Stimulated activated CD8-positive, alpha-beta memory T cell treated with anti-CD3 and anti-CD28 coated beads, Interleukin-12 subunit alpha, Interleukin-12 subunit beta, amount 100 ng/mL, for 24 hours (primary cell): ENCODE measurements around the gene ADA.
"Not testable (repeated sequence)": the region's sequence is repeated elsewhere in the genome, so short reads cannot be mapped to it uniquely, and the experiment has no call there.

Experiments used
- DNase-seq: peaks from one replicate; pipeline ENCODE4 v3.0.0-alpha.2; 2020; ENCODE audit errors: extremely low read depth

The ADA gene

GRCh38 chr20:44678990-44679611 lies 27.6 kb upstream of the ADA start:
- DNase-seq, result no peak

- no peak for DNase-seq
These were observed 26.7 kb upstream of the ADA start for GRCh38 chr20:44678242-44678641.

GRCh38 chr20:44672318-44672902 lies 20.9 kb upstream of the ADA start:
- DNase-seq, result not testable (repeated sequence)

- not testable (repeated sequence) for DNase-seq
These were observed 20.0 kb upstream of the ADA start for GRCh38 chr20:44671541-44671940.

GRCh38 chr20:44670851-44671250 lies 19.4 kb upstream of the ADA start:
- DNase-seq, result not testable (repeated sequence)

- DNase-seq, result no peak
These were observed 14.6 kb upstream of the ADA start for GRCh38 chr20:44666066-44666465.

GRCh38 chr20:44664131-44664530 lies 12.6 kb upstream of the ADA start:
- no peak for DNase-seq

- DNase-seq, result no peak
These were observed 10.8 kb upstream of the ADA start for GRCh38 chr20:44662261-44662660.

GRCh38 chr20:44660581-44660980 lies 9.1 kb upstream of the ADA start:
- no peak for DNase-seq

GRCh38 chr20:44659931-44660330 lies 8.4 kb upstream of the ADA start:
- no peak for DNase-seq

- no peak for DNase-seq
These were observed 7.3 kb upstream of the ADA start for GRCh38 chr20:44658810-44659209.

- DNase-seq, result no peak
These were observed 6.4 kb upstream of the ADA start for GRCh38 chr20:44657875-44658274.

GRCh38 chr20:44656448-44656847 lies 4.9 kb upstream of the ADA start:
- no peak for DNase-seq

GRCh38 chr20:44654210-44654609 lies 2.7 kb upstream of the ADA start:
- DNase-seq, result not testable (repeated sequence)

GRCh38 chr20:44653546-44653945 lies 2.0 kb upstream of the ADA start:
- DNase-seq, result no peak

- DNase-seq, result no peak
These were observed 140 bp downstream of the ADA start for GRCh38 chr20:44651434-44651683.

- no peak for DNase-seq
These were observed 597 bp downstream of the ADA start for GRCh38 chr20:44650771-44651433.

GRCh38 chr20:44649976-44650375 lies 1.5 kb downstream of the ADA start:
- no peak for DNase-seq

GRCh38 chr20:44649126-44649525 lies 2.4 kb downstream of the ADA start:
- DNase-seq, result no peak

- DNase-seq, result no peak
These were observed 2.9 kb downstream of the ADA start for GRCh38 chr20:44648579-44648978.

GRCh38 chr20:44648068-44648467 lies 3.4 kb downstream of the ADA start:
- no peak for DNase-seq

GRCh38 chr20:44646641-44647274 lies 4.7 kb downstream of the ADA start:
- no peak for DNase-seq

- no peak for DNase-seq
These were observed 5.4 kb downstream of the ADA start for GRCh38 chr20:44646023-44646640.
